Measurements from ENCODE around the gene CEP20. TPM values are rescaled to one million over a fixed set of nuclear protein-coding genes. Genes with fewer than 3 reads are reported as not detected.

The CEP20 gene
- total RNA-seq, 1 experiment from 2014 or later, result 36.9 TPM

DNA sequence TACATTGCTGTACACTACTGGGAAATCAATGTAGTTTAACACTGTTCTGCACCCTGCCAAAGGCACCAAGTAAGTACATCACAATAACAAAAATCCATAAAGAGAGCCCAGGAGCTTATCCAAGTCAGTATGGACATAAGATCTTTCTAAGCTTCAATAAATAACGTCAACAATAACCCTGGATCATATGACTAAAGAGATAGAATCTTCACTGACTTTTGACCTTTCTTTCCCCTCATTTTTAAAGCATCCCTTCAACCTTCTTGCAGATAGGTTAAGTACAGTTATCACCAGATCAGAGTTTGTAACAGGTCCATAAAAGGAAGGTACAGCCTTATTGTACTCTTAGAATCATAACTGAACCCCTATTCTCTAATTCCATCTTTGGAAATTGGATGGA is 2.3 kb downstream of the CEP20 start:
- WGBS (ENCODE audit: extremely low coverage, insufficient read length, low lambda C conversion rate), result no CpG with 5 or more reads among the region's 1 CpG
- no peaks in the 10 kb centered on the region for H3K9me3 Mint-ChIP-seq

More for the DNA sequence above, 2.3 kb downstream of the CEP20 start:
- H2AK5ac ChIP-seq (ENCODE audit: insufficient read length, low read length), result no peak overlapping the region
- no peak overlapping the region for H4K8ac ChIP-seq (replicated peaks; ENCODE audit: insufficient read length, low read depth, low read length)
- no peak overlapping the region for H4K91ac ChIP-seq (ENCODE audit: insufficient read length, low read depth, low read length)
- no peak overlapping the region for H4K5ac ChIP-seq (ENCODE audit: insufficient read length, low read depth, low read length)
- no peaks in the 10 kb centered on the region for H4K20me1 ChIP-seq (ENCODE audit: control insufficient read depth, insufficient read depth, insufficient read length)
- peaks cover 4% of the 10 kb centered on the region for H3K79me1 ChIP-seq (ENCODE audit: insufficient read depth, low read depth, low read length, poor library complexity, severe bottlenecking)
- Mint-ChIP-seq H3K4me3 (peak overlapping the region in 1 of 2 experiments; percentile 59; a peak in 2 of 5 replicates), H3K27ac (peak overlapping the region in 1 of 3 experiments; percentile 2; a peak in 1 of 7 replicates), H3K27me3 (ENCODE audit: low read depth) (no peaks in the 10 kb centered on the region), H3K4me1 (peaks cover 13 to 15% of the 10 kb centered on the region in 2 experiments), H3K36me3 (ENCODE audit: insufficient read depth in 1 of 3, low read depth in 3 of 3) (peaks cover 15 to 32% (median 26%) of the 10 kb centered on the region in 3 experiments; a peak in 6 of 7 replicates)
- H2BK15ac ChIP-seq (ENCODE audit: low read depth, low read length), result no peak overlapping the region
- no peak overlapping the region for H3K4me2 ChIP-seq (ENCODE audit: insufficient read depth, insufficient read length, low read length)
- no peak overlapping the region for H2BK20ac ChIP-seq (ENCODE audit: low read depth, low read length, poor library complexity, severe bottlenecking)
- H3K27me3 ChIP-seq (ENCODE audit: insufficient read depth, low read length), result no peaks in the 10 kb centered on the region
- H3T11ph ChIP-seq (ENCODE audit: low read length), result no peak overlapping the region
- H3K23me2 ChIP-seq (ENCODE audit: insufficient read length, low read depth, low read length, poor library complexity, severe bottlenecking), result no peaks in the 10 kb centered on the region
- no peak overlapping the region for H3K14ac ChIP-seq (ENCODE audit: insufficient read depth, low read length)
- no peak overlapping the region for H2BK5ac ChIP-seq (ENCODE audit: insufficient read length, low read length)
- H3K23ac ChIP-seq (ENCODE audit: insufficient read length, low read depth, low read length), result no peak overlapping the region
- no peak for DNase-seq
- H3K4me1 ChIP-seq (ENCODE audit: insufficient read depth, low read length), result peaks cover 3% of the 10 kb centered on the region; the same call in 1 of the 2 replicates
- no peaks in the 10 kb centered on the region for H3K9me3 ChIP-seq (ENCODE audit: control insufficient read depth, low read depth, low read length)
- H2BK12ac ChIP-seq (ENCODE audit: insufficient read length, low read depth, low read length), result no peak overlapping the region
- no peak overlapping the region for H2BK120ac ChIP-seq (ENCODE audit: low read depth, low read length, poor library complexity, severe bottlenecking)
- H3K79me2 ChIP-seq (ENCODE audit: insufficient read depth, low read length), result peaks cover 10% of the 10 kb centered on the region; the same call in 1 of the 2 replicates
- H3K27ac ChIP-seq (ENCODE audit: insufficient read length, low read depth, low read length), result no peak overlapping the region
- H3K56ac ChIP-seq (ENCODE audit: insufficient read length, low read depth, low read length), result no peak overlapping the region
- no peak overlapping the region for H3K4ac ChIP-seq (ENCODE audit: low read depth, low read length)
- no peak for TF ChIP-seq CTCF (conservative IDR thresholded peaks at IDR 0.05)
- no peak overlapping the region for H2AFZ ChIP-seq (ENCODE audit: low read length)
- no peak overlapping the region for H3K18ac ChIP-seq (ENCODE audit: insufficient read length, low read depth, low read length)
- H3K9ac ChIP-seq (ENCODE audit: extremely low read depth, insufficient read length, low read length), result no peak overlapping the region
